Right lobe of liver (tissue), 4 donors: ENCODE data around the gene BRD4.

Experiments
- POLR2A ChIP-seq: fragments of 450-650 bp; IDR thresholded peaks from one replicate; pipeline ENCODE4 v1.6.1; 2017; ENCODE audit warnings: antibody characterized with exemption, mild to moderate bottlenecking
- TF ChIP-seq, protein P1 (sequence below), 4 donors: fragments of 200-600 bp in 3 of 4; fragments of 450-650 bp in 1 of 4; IDR thresholded peaks; one replicate each; pipeline versions ENCODE4 v1.5.1 to v1.8.0; 2016 to 2022; ENCODE audit warnings: antibody characterized with exemption in 4 of 4, mild to moderate bottlenecking in 2 of 4
- donor health status: DM: no; HTN: no; CAD: no.
- donor health status: DM: no; HTN: no; CAD: no.
- donor health status: DM: no; HTN: yes; CAD: no.

DNA sequence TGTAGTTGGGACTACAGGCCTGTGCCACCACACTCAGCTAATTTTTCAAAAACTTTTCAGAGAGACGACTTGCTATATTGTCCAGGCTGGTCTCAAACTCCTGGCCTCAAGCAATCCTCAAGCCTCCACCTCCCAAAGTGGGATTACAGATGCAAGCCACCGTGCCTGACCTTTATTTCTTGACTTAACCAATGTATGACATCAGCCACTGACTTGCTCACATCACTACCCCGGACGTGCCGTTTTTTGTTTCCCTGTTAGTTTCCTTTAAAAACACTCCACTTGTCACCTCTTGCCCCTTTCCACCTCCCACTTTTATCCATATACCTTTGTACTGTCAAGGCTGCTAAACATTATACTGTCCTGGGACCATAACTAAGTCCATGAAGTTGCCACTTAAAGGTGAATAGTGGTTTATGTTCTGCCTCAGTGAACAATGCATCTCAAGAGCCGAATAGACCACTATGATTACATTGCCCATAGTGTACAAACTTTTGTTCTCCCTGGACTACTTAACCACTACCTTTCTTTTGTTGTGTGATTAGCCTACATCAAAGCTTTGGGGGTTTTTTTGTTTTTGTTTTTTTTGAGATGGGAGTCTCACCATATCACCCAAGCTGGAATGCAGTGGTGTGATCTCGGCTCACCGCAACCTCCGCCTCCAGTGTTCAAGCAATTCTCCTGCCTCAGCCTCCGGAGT, 97.8 kb downstream of the BRD4 start:
- no peak for TF ChIP-seq POLR2A
- TF ChIP-seq, protein P1, sequence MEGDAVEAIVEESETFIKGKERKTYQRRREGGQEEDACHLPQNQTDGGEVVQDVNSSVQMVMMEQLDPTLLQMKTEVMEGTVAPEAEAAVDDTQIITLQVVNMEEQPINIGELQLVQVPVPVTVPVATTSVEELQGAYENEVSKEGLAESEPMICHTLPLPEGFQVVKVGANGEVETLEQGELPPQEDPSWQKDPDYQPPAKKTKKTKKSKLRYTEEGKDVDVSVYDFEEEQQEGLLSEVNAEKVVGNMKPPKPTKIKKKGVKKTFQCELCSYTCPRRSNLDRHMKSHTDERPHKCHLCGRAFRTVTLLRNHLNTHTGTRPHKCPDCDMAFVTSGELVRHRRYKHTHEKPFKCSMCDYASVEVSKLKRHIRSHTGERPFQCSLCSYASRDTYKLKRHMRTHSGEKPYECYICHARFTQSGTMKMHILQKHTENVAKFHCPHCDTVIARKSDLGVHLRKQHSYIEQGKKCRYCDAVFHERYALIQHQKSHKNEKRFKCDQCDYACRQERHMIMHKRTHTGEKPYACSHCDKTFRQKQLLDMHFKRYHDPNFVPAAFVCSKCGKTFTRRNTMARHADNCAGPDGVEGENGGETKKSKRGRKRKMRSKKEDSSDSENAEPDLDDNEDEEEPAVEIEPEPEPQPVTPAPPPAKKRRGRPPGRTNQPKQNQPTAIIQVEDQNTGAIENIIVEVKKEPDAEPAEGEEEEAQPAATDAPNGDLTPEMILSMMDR (IDR thresholded peaks at IDR 0.05): no peak
